GM19238 (cell line): Measurements from ENCODE around the gene COPS4.
A peak's percentile ranks its signal among the peaks of the same experiment; 100 is the strongest.
"Not testable (repeated sequence)": the region's sequence is repeated elsewhere in the genome, so short reads cannot be mapped to it uniquely, and the experiment has no call there.

Experiments used
- DNase-seq: peaks from one replicate; pipeline ENCODE4 v3.0.0; 2011; ENCODE audit warnings: low spot score; ENCODE audit not compliant: insufficient read length

Gene COPS4

GRCh38 chr4:83034630-83035494 lies at the start of gene COPS4:
Gene COPS4, plus strand, starts transcription at chr4:83035183. Its CDS starts 42 bp downstream, at chr4:83035225.
- DNase-seq = peak; percentile 77

DNA sequence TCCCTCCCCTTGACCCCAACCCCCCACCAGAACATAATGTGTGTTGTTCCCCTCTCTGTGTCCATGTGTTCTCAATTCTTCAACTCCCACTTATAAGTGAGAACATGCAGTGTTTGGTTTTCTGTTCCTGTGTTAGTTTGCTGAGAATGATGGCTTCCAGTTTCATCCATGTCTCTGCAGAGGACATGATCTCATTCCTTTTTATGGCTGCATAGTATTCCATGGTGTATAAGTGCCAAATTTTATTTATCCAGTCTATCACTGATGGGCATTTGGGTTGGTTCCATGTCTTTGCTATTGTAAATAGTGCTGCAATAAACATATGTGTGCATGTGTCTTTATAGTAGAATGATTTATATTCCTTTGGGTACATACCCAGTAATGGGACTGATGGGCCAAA lies 47.5 kb upstream of the COPS4 start:
- DNase-seq = not testable (repeated sequence)

GRCh38 chr4:82988323-82988832 lies 46.6 kb upstream of the COPS4 start:
- no peak for DNase-seq

DNA sequence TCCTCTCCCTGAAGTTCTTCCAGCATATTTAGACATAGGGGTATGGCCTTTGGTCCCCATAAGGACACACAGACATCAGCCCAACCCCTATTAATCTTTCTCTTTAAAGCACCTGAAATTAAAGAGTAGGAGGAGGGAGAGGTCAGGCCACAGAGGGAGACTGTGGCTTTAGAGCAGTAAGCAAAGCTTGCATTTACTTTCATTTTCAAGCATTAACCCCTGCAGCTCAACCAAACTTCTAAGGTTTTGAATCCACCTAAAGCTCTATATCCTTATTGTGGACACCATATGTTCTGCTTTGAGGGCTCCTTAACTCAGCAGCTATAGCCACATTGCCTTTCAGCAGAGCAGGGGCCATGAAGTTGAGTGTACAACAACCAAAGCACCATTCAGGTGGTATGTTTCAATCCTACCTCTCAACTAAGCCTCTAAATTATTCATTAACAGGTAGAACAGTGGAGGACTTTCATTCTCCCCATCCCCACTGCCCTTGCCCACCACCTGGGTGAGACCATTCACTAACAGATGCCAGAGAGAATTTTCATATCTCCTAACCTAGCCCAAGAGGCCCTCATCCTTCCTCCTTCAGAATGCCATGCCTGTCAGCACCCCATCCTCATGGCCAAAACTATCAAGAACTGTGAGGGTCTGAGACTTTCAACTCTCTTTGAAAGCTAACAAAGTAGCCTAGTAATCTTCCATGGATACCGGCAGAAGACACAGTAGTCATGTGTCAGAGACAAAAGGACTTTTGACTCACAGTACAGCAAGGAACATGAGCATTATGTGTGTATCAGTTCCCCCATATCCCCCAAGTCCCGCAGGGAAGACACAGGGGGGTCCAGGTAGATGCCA lies 45.2 kb upstream of the COPS4 start:
- peak; percentile 33 for DNase-seq

DNA sequence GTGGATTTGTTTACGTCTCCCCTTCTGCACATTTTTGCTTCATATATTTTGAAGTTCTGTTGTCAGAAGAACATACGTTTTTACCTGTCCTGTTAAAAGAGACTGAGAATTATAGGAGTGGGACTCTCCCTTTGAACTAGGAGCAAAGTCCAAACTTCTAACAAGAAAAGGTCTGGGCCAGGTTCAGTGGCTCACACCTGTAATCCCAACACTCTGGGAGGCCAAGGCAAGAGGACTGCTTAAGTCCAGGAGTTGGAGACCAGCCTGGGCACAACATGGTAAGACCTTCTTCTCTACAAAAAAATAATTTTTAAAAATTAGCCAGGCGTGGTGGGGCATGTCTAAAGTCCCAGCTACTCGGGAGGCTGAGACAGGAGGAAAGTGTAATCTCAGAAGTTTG lies 40.1 kb upstream of the COPS4 start:
- no peak for DNase-seq

DNA sequence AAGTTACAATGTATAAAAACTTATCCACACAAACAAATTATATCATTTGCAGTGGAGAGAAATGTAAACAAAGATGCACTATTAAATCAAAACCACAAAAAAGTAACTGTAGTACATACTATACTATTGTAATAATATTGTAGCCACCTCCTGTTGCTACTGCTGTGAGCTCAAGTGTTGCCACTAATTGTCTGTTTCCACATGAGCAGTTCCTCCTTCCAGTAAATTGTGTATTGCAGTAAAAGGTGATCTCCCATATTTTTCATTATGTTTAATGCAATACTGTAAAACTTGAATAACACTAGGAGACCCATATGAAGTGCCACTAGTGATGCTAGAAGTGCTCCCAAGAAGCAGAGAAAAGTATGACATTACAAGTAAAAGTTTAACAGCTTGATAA lies 36.1 kb upstream of the COPS4 start:
- DNase-seq = no peak

DNA sequence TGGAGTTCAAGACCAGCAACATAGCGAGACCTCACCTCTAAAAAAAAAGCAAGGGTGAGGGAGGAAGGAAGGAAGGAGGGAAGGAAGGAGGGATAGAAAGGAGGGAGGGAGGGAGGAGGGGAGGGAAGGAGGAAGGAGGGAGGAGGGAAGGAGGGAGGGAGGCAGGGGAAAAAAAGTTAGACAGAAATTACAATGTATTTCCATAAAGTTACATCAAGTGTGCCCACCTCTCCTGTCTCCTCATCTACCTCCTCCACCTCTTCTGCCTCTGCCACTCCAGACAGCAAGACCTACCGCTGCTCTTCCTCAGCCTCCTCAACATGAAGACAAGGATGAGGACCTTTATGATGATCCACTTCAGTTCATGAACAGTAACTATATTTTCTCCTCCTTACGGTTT lies 32.7 kb upstream of the COPS4 start:
- DNase-seq = no peak

GRCh38 chr4:83003044-83003791 lies 31.8 kb upstream of the COPS4 start:
- not testable (repeated sequence) for DNase-seq

GRCh38 chr4:83009529-83009928 lies 25.5 kb upstream of the COPS4 start:
- no peak for DNase-seq

DNA sequence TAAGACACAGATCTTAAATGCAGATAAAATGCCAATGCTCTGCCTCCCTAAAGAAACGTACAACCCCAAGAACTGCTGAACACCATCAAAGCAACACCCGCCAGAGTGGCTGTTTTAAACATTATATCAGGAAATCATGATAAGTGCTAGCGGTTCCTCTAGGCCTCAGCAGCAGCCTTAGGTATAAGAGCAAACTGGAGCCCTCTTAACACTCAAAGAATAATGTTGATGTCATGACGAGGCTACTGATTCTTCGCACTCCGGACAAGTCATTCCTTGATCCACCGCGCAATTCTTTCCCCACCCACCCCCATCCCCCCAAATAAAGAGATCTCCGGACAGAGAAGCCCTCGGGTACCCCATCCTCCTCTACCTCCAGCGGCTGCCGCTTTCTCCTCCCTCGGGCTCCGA lies 24.9 kb upstream of the COPS4 start:
- DNase-seq = no peak

DNA sequence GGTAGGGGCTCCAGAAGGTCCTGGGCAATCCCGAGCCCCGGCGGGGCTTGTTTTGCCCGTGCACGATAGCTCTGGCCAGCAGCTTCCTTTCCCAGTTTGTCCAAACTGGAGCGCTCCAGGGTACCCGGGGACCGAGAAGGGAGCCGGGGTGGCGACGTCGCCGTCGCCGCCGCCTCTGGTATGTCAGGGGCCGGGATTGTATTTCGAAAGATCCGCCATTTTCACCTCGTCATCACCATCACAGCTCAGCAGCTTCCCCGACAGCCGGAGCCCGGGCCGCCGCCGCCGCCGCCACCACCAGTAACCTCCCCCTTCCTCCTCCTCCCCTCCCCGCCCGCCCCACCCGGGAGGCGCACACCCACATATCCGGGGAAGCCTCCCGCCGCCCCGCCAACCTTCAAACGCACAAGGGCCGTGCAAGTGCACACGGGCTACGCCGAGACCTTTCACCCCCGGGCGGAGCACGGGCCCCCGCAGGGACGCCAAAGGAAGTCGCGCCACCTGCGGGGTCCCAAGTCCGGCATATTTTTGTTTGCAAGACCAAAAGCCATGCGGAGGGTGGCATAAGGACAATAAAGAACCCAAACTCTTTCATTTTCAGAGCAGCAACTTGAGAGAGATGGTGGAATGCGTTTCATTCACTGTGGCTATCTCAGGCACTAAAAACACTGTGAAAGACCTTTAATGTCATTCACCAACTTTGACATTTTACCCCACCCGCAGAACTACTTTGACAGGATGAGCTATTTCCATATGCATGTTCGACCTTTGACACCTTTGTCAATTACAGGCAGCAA lies 24.3 kb upstream of the COPS4 start, which contains the start of gene LIN54:
Gene LIN54, minus strand, starts transcription at position 302 of the 797 bp plus-strand sequence. CDS start 25,979 bp downstream, outside the sequence.
- peak; percentile 85 for DNase-seq

- DNase-seq = no peak
Measured at GRCh38 chr4:83011689-83012199, 23.2 kb upstream of the COPS4 start.

DNA sequence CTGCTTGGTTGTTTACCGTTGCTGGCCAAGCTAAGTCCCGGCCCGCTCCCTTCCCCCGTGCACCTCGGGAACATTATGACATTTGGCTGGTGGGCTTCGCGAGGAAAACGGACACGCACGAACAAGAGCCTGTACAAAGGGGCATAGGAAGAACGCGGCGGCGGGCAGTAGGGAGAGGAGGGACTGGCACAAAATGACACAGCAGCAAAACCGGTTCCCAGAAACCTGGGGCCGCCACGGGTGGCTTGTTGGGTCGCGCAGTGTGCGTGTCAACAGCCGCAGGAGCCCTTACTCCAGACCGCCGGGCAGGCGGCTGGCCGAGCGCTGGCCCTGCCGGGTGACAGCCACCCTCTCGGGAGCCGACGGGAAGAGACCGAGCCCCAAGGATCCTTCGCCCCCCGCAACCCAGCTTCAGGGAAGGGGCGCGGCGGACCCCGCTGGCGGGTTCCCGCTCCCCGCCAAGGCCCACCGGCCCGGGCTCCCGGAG lies 22.7 kb upstream of the COPS4 start:
- no peak for DNase-seq

- peak; percentile 86 for DNase-seq
Measured at GRCh38 chr4:83012687-83013419, 22.1 kb upstream of the COPS4 start.

GRCh38 chr4:83013420-83013867 lies 21.5 kb upstream of the COPS4 start:
- no peak for DNase-seq

DNA sequence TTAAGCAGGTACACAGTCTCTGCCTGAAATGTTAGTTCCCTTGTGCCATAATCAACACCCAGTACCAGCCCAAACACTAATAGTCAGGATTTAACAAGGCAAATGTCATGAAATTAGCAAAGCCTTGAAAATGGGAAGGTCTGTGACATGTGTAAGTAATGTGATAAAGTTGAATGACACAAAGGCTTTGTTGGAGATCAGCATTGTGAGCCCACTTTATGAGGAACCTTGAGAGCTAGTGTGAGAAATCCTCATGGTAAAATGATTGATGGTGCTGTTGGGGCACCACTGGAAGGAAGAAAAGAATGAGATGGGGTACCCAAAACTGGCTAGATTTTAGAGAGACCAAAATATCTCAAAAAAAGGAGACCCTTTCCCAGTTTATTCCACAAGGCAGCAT lies 21.1 kb upstream of the COPS4 start:
- no peak for DNase-seq

GRCh38 chr4:83019794-83020494 lies 15.0 kb upstream of the COPS4 start:
- DNase-seq = no peak

DNA sequence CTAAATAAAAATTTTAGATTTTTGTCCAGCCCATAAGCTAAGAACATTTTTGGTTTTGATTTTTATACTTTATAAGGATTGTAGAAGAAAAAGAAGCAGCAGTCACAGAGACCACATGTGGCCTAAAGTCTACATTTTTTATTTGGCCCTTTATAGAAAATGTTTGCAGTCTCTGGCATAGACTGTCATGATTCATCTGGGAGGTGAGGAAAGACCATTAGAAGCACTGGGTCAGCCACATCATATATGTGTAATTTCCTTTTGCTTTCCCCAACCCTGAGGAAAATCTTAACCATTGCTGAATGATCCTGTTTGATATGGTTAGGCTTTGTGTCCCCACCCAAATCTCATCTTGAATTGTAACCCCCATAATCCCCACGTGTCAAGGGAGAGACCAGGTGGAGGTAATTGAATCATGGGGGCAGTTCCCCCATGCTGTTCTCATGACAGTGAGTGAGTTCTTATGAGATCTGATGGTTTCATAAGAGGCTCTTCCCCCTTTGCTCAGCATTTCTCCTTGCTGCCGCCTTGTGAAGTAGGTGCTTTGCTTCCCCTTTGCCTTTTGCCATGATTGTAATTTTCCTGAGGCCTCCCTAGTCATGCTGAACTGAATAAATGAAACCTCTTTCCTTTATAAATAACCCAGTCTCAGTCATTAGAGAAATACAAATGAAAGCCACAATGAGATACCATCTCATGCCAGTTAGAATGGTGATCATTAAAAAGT lies 12.1 kb upstream of the COPS4 start:
- DNase-seq = no peak
